PC-3 (cell line): ENCODE measurements around the gene PLP1. TPM values are rescaled to one million over a fixed set of nuclear protein-coding genes. Genes with fewer than 3 reads are reported as not detected.
"Not testable (repeated sequence)": the region's sequence is repeated elsewhere in the genome, so short reads cannot be mapped to it uniquely, and the experiment has no call there.

ENCODE experiments used
- ATAC-seq: fragments of 200-7000 bp; cut with Tn5 transposase; 2 replicates; pipeline ENCODE4 v1.9.1; 2020; ENCODE audit warnings: mild to moderate bottlenecking, moderate library complexity
- BruUV-seq: library from RNA; stranded (reverse); fragments of 400-500 nt; replicated peaks from 2 replicates; lab custom pipeline; 2021; lab: Mats Ljungman, UMichigan
- CTCF ChIA-PET: fragments of 300-600 bp; sonication (Branson Sonifier 250); formaldehyde crosslinking; loops from one replicate; lab custom pipeline; 2022; ENCODE audit warnings: antibody characterized with exemption; lab: Charles Lee
- POLR2A ChIA-PET: fragments of 300-600 bp; sonication (Branson Sonifier 250); formaldehyde crosslinking; loops from one replicate; lab custom pipeline; 2022; ENCODE audit warnings: antibody characterized with exemption; ENCODE audit not compliant: unreplicated experiment; lab: Charles Lee
- DNase-seq: peaks from one replicate; pipeline ENCODE4 v3.0.0-alpha.2; 2015
- H2AFZ ChIP-seq: fragments of 300-600 bp; sonication (generic); 2 replicates; pipeline ENCODE4 v1.6.0; 2016; ENCODE audit warnings: antibody characterized with exemption, low read length
- H3F3A ChIP-seq: fragments of 300-600 bp; sonication (generic); one replicate; pipeline ENCODE4 v1.6.0; 2017; ENCODE audit warnings: antibody characterized with exemption, low read length, control low read depth, mild to moderate bottlenecking; ENCODE audit not compliant: unreplicated experiment
- H3K27ac ChIP-seq: fragments of 300-600 bp; sonication (generic); 2 replicates; pipeline ENCODE4 v1.5.1; 2016; ENCODE audit warnings: mild to moderate bottlenecking, low read length
- H3K27me3 ChIP-seq: fragments of 300-600 bp; sonication (generic); 2 replicates; pipeline ENCODE4 v1.6.1; 2016; ENCODE audit warnings: low read length, mixed read lengths
- H3K36me3 ChIP-seq: fragments of 300-600 bp; sonication (generic); 2 replicates; pipeline ENCODE4 v1.6.1; 2016; ENCODE audit warnings: low read depth, mixed run types, low read length, mixed read lengths
- H3K4me1 ChIP-seq: fragments of 300-600 bp; sonication (generic); 2 replicates; pipeline ENCODE4 v1.5.1; 2016; ENCODE audit warnings: low read length; ENCODE audit not compliant: insufficient read depth
- H3K4me2 ChIP-seq: fragments of 300-600 bp; sonication (generic); 2 replicates; pipeline ENCODE4 v1.6.0; 2016; ENCODE audit warnings: low read length
- H3K4me3 ChIP-seq: fragments of 300-600 bp; sonication (generic); 2 replicates; pipeline ENCODE4 v1.5.1; 2016; ENCODE audit warnings: mild to moderate bottlenecking, low read length, mixed read lengths
- H3K79me2 ChIP-seq: fragments of 300-600 bp; sonication (generic); 2 replicates; pipeline ENCODE4 v1.6.1; 2017; ENCODE audit warnings: low read length, mixed read lengths
- H3K9ac ChIP-seq: fragments of 300-600 bp; sonication (generic); 2 replicates; pipeline ENCODE4 v1.6.0; 2016; ENCODE audit warnings: mild to moderate bottlenecking, low read length
- H3K9me2 ChIP-seq: fragments of 300-600 bp; sonication (generic); replicated peaks from 2 replicates; pipeline ENCODE4 v1.6.1; 2016; ENCODE audit warnings: mixed run types, low read length, mixed read lengths
- H3K9me3 ChIP-seq: fragments of 300-600 bp; sonication (generic); 2 replicates; pipeline ENCODE4 v1.6.1; 2016; ENCODE audit warnings: low read length, mixed read lengths
- H4K20me1 ChIP-seq: fragments of 300-600 bp; sonication (generic); 2 replicates; pipeline ENCODE4 v1.6.1; 2016; ENCODE audit warnings: low read length, mixed read lengths
- CTCF ChIP-seq: fragments of 300-600 bp; sonication (generic); conservative IDR thresholded peaks from 2 replicates; pipeline ENCODE4 v1.5.1; 2017; ENCODE audit warnings: antibody characterized with exemption, low read depth, mild to moderate bottlenecking, low read length
- EZH2 ChIP-seq: fragments of 300-600 bp; sonication (generic); IDR thresholded peaks from one replicate; pipeline ENCODE4 v1.6.1; 2017; ENCODE audit warnings: antibody characterized with exemption, mild to moderate bottlenecking, low read length; ENCODE audit not compliant: unreplicated experiment
- EZH2phosphoT487 ChIP-seq: fragments of 300-600 bp; sonication (generic); IDR thresholded peaks from 2 replicates; pipeline ENCODE4 v1.6.1; 2018; ENCODE audit warnings: mild to moderate bottlenecking, antibody characterized with exemption, low read length, borderline replicate concordance
- intact Hi-C: fragments of 100-400 bp; cut with micrococcal nuclease; formaldehyde crosslinking; loops from 2 replicates; pipeline ENCODE4 v1.9.0; 2023
- total RNA-seq: library from RNA; depleted of rRNA; stranded (reverse); fragments of >200 nt; gene quantifications from 2 replicates; pipeline ENCODE4 v1.2.3, GENCODE V29; 2014

The PLP1 gene
- total RNA-seq, 1 experiment from 2014 or later, result not detected

GRCh38 chrX:103754401-103754800 lies 22.2 kb upstream of the PLP1 start:
- ATAC-seq (no peak), DNase-seq (no peak)
- H3K9me2 ChIP-seq, result no peaks in the 10 kb centered on the region
- no peak overlapping the region for H3K4me3 ChIP-seq
- no peak overlapping the region for H2AFZ ChIP-seq
- intact Hi-C loops, result no loop called here
- no peaks in the 10 kb centered on the region for H4K20me1 ChIP-seq
- no peak overlapping the region for H3K27ac ChIP-seq
- no TSS peak for BruUV-seq
- CTCF ChIA-PET, result no interaction called here
- H3K9ac ChIP-seq, result no peak overlapping the region
- H3F3A ChIP-seq, result no peaks in the 10 kb centered on the region
- H3K27me3 ChIP-seq, result 0 out of 2 replicates have a peak, but pooled peaks cover 5% of the 10 kb centered on the region
- H3K9me3 ChIP-seq, result 0 out of 2 replicates have a peak, but pooled peaks cover 4% of the 10 kb centered on the region
- H3K36me3 ChIP-seq, result no peaks in the 10 kb centered on the region
- no peak for TF ChIP-seq EZH2phosphoT487
- TF ChIP-seq EZH2, result no peak
- no peak for TF ChIP-seq CTCF
- POLR2A ChIA-PET, result interaction anchor here (0.7 kb wide), 1 partner anchor 43 kb away, joined by 5 read pairs; no protein-coding TSS in a partner anchor
- H3K4me1 ChIP-seq, result no peaks in the 10 kb centered on the region
- H3K4me2 ChIP-seq, result no peak overlapping the region
- H3K79me2 ChIP-seq, result no peaks in the 10 kb centered on the region

GRCh38 chrX:103756736-103757135 lies 19.9 kb upstream of the PLP1 start:
- Histone ChIP-seq H3K4me1 (no peaks in the 10 kb centered on the region), H3K4me3 (no peak overlapping the region), H3K4me2 (no peak overlapping the region), H4K20me1 (no peaks in the 10 kb centered on the region), H2AFZ (no peak overlapping the region), H3K9me3 (0 out of 2 replicates have a peak, but pooled peaks cover 4% of the 10 kb centered on the region), H3K79me2 (no peaks in the 10 kb centered on the region), H3K27me3 (0 out of 2 replicates have a peak, but pooled peaks cover 5% of the 10 kb centered on the region), H3K27ac (no peak overlapping the region), H3K9ac (no peak overlapping the region), H3K9me2 (no peaks in the 10 kb centered on the region), H3F3A (no peaks in the 10 kb centered on the region), H3K36me3 (no peaks in the 10 kb centered on the region)
- intact Hi-C loops, result no loop called here
- ATAC-seq (no peak), DNase-seq (no peak)
- ChIA-PET CTCF (no interaction called here), POLR2A (no interaction called here)
- TF ChIP-seq CTCF, result no peak
- TF ChIP-seq EZH2phosphoT487, result no peak
- TF ChIP-seq EZH2, result no peak
- no TSS peak for BruUV-seq

GRCh38 chrX:103758555-103758954 lies 18.1 kb upstream of the PLP1 start:
- CTCF ChIA-PET, result no interaction called here
- no peak overlapping the region for H3K9ac ChIP-seq
- no peaks in the 10 kb centered on the region for H3K9me2 ChIP-seq
- no peak overlapping the region for H3K4me2 ChIP-seq
- no peaks in the 10 kb centered on the region for H3F3A ChIP-seq
- H3K9me3 ChIP-seq, result 0 out of 2 replicates have a peak, but pooled peaks cover 4% of the 10 kb centered on the region
- ATAC-seq (no peak), DNase-seq (no peak)
- 0 out of 2 replicates have a peak, but pooled peaks cover 5% of the 10 kb centered on the region for H3K27me3 ChIP-seq
- no peak overlapping the region for H3K27ac ChIP-seq
- no peak overlapping the region for H2AFZ ChIP-seq
- intact Hi-C loops, result no loop called here
- H3K4me3 ChIP-seq, result no peak overlapping the region
- POLR2A ChIA-PET, result no interaction called here
- no TSS peak for BruUV-seq
- H3K79me2 ChIP-seq, result no peaks in the 10 kb centered on the region
- no peaks in the 10 kb centered on the region for H4K20me1 ChIP-seq
- no peaks in the 10 kb centered on the region for H3K4me1 ChIP-seq
- TF ChIP-seq EZH2 (no peak), CTCF (no peak), EZH2phosphoT487 (no peak)
- H3K36me3 ChIP-seq, result no peaks in the 10 kb centered on the region

GRCh38 chrX:103763541-103763940 lies 13.1 kb upstream of the PLP1 start:
- H4K20me1 ChIP-seq, H3K27me3 ChIP-seq, H3K9me2 ChIP-seq, H3K4me1 ChIP-seq, H3F3A ChIP-seq, intact Hi-C loops, H3K27ac ChIP-seq, ATAC-seq, POLR2A ChIA-PET, H3K4me3 ChIP-seq, DNase-seq, H2AFZ ChIP-seq, H3K9me3 ChIP-seq, H3K79me2 ChIP-seq, H3K4me2 ChIP-seq, H3K9ac ChIP-seq, H3K36me3 ChIP-seq, BruUV-seq, CTCF ChIA-PET: not testable (repeated sequence)
